CD14-positive monocyte (primary cell): ENCODE measurements around the gene CACNA1C. TPM values are rescaled to one million over a fixed set of nuclear protein-coding genes. Genes with fewer than 3 reads are reported as not detected.

Experiments
- DNase-seq, 3 donors: peaks; one replicate each; pipeline ENCODE4 v3.0.0-alpha.2; 2011 to 2022
- H2AFZ ChIP-seq: 2 replicates; pipeline ENCODE4 v1.6.0; 2012; ENCODE audit warnings: mild to moderate bottlenecking, low read depth, low read length, inconsistent platforms; ENCODE audit not compliant: insufficient read depth, poor library complexity, severe bottlenecking
- H3K27ac ChIP-seq, 2 donors: 1 replicate in 1 of 2; 2 replicates in 1 of 2; pipeline ENCODE4 v1.5.1; 2012 to 2013; ENCODE audit warnings: low read length in 2 of 2, control low read depth in 1 of 2, inconsistent platforms in 1 of 2, low read depth in 1 of 2, mild to moderate bottlenecking in 1 of 2
- H3K27me3 ChIP-seq, 2 donors: one replicate each; pipeline versions ENCODE4 v1.6.0 to v1.6.1; 2011 to 2013; ENCODE audit warnings: low read length in 2 of 2; ENCODE audit not compliant: control insufficient read depth in 2 of 2, insufficient read depth in 2 of 2
- H3K36me3 ChIP-seq, 2 donors: replicated peaks in 1 of 2; 1 replicate in 1 of 2; 2 replicates in 1 of 2; pipeline versions ENCODE4 v1.5.1 to v1.6.1; 2012 to 2013; ENCODE audit warnings: low read length in 2 of 2, control low read depth in 1 of 2, inconsistent platforms in 1 of 2, mild to moderate bottlenecking in 1 of 2; ENCODE audit not compliant: insufficient read depth in 2 of 2, control insufficient read depth in 1 of 2
- H3K4me1 ChIP-seq, 2 donors: 1 replicate in 1 of 2; 2 replicates in 1 of 2; pipeline versions ENCODE4 v1.5.1 to v1.6.1; 2012 to 2013; ENCODE audit warnings: low read length in 2 of 2, control low read depth in 1 of 2, inconsistent platforms in 1 of 2, mild to moderate bottlenecking in 1 of 2, moderate library complexity in 1 of 2; ENCODE audit not compliant: insufficient read depth in 2 of 2, control insufficient read depth in 1 of 2
- H3K4me2 ChIP-seq: replicated peaks from 2 replicates; pipeline ENCODE3; 2012; ENCODE audit warnings: low read length, moderate library complexity, mild to moderate bottlenecking; ENCODE audit not compliant: poor library complexity, severe bottlenecking; ENCODE audit errors: extremely low read depth
- H3K4me3 ChIP-seq, 3 experiments: fragments of 200-600 bp in 1 of 3; sonication (generic) in 1 of 3; replicated peaks in 1 of 3; 1 replicate in 2 of 3; 2 replicates in 1 of 3; pipeline ENCODE4 v1.5.1; 2011 to 2013; ENCODE audit warnings: low read length in 3 of 3, mild to moderate bottlenecking in 3 of 3, control low read depth in 2 of 3, low read depth in 2 of 3, inconsistent platforms in 1 of 3, moderate library complexity in 1 of 3
- H3K79me2 ChIP-seq: 2 replicates; pipeline ENCODE4 v1.6.0; 2012; ENCODE audit warnings: mild to moderate bottlenecking, control low read depth, inconsistent platforms, low read length, moderate library complexity; ENCODE audit not compliant: insufficient read depth
- H3K9ac ChIP-seq: 2 replicates; pipeline ENCODE4 v1.6.0; 2017; ENCODE audit warnings: low read length, mild to moderate bottlenecking; ENCODE audit not compliant: insufficient read depth, poor library complexity, severe bottlenecking
- H3K9me3 ChIP-seq, 2 donors: replicated peaks in 1 of 2; 1 replicate in 1 of 2; 2 replicates in 1 of 2; pipeline versions ENCODE4 v1.5.1 to v1.6.1; 2012 to 2013; ENCODE audit warnings: low read length in 2 of 2, control low read depth in 1 of 2; ENCODE audit not compliant: control insufficient read depth in 1 of 2, insufficient read depth in 1 of 2
- H4K20me1 ChIP-seq: 2 replicates; pipeline ENCODE4 v1.6.0; 2012; ENCODE audit warnings: mild to moderate bottlenecking, low read length, control low read depth, moderate library complexity; ENCODE audit not compliant: insufficient read depth
- H3K27ac Mint-ChIP-seq, 7 donors: one replicate each; pipeline ENCODE4 v1.8.0; 2020; ENCODE audit warnings: mild to moderate bottlenecking in 7 of 7, mixed read lengths in 7 of 7, moderate library complexity in 6 of 7, inconsistent platforms in 2 of 7
- H3K27me3 Mint-ChIP-seq, 3 donors: one replicate each; pipeline ENCODE4 v1.8.0; 2021 to 2022; ENCODE audit warnings: low read depth in 3 of 3, mild to moderate bottlenecking in 3 of 3, mixed read lengths in 3 of 3, moderate library complexity in 3 of 3, inconsistent platforms in 1 of 3
- H3K36me3 Mint-ChIP-seq, 2 donors: one replicate each; pipeline ENCODE4 v1.8.0; 2020; ENCODE audit warnings: mixed read lengths in 2 of 2, inconsistent platforms in 1 of 2, mild to moderate bottlenecking in 1 of 2
- H3K4me1 Mint-ChIP-seq: one replicate; pipeline ENCODE4 v1.8.0; 2020; ENCODE audit warnings: mild to moderate bottlenecking, mixed read lengths
- H3K4me3 Mint-ChIP-seq, 2 donors: one replicate each; pipeline ENCODE4 v1.8.0; 2020; ENCODE audit warnings: mild to moderate bottlenecking in 2 of 2, mixed read lengths in 2 of 2, moderate library complexity in 1 of 2
- H3K9me3 Mint-ChIP-seq, 7 donors: one replicate each; pipeline ENCODE4 v1.8.0; 2020 to 2022; ENCODE audit warnings: mixed read lengths in 7 of 7, mild to moderate bottlenecking in 6 of 7, moderate library complexity in 6 of 7, inconsistent platforms in 2 of 7
- CTCF ChIP-seq: fragments of 200-600 bp; IDR thresholded peaks from one replicate; pipeline ENCODE4 v1.8.0; 2022; ENCODE audit warnings: antibody characterized with exemption, mild to moderate bottlenecking
- WGBS: methylation state at CpG from one replicate; pipeline ENCODE4 v1.1.5; 2013; ENCODE audit warnings: missing lambda C conversion rate; ENCODE audit not compliant: insufficient coverage; 5-methylcytosine and 5-hydroxymethylcytosine counted together
- intact Hi-C, 2 donors: fragments of 100-400 bp; cut with micrococcal nuclease; formaldehyde crosslinking; loops; one replicate each; pipeline versions ENCODE4 v1.15.0 to v1.15.1; 2023
- polyA plus RNA-seq, 3 donors: library from polyadenylated mRNA; depleted of rRNA in 1 of 3; unstranded in 2 of 3; stranded (reverse) in 1 of 3; fragments of 300-500 nt in 2 of 3; fragments of >200 nt in 1 of 3; fragmentation: Illumina TruSeq in 2 of 3; gene quantifications; 1 replicate in 2 of 3; 2 replicates in 1 of 3; pipeline ENCODE4 v1.2.3, GENCODE V29; 2012 to 2021

The CACNA1C gene
- polyA plus RNA-seq, 3 donors = not detected

- intact Hi-C loops = no loop called here
- Mint-ChIP-seq H3K4me1 (peaks cover 24% of the 10 kb centered on the region), H3K36me3 (no peaks in the 10 kb centered on the region), H3K4me3 (peak within 1 kb of the TSS; percentile 98 to 99), H3K27me3 (peaks cover 0 to 3% (median 2%) of the 10 kb centered on the region in 3 donors), H3K9me3 (peaks cover 0 to 2% (median 0%) of the 10 kb centered on the region in 7 donors), H3K27ac (peak within 1 kb of the TSS; percentile 86 to 93 (median 91))
- no peaks in the 10 kb centered on the region for H3K27me3 ChIP-seq
- WGBS = under 1% methylated on average over 45 of the region's 55 CpGs
- peaks cover 13 to 18% of the 10 kb centered on the region in 2 donors for H3K4me1 ChIP-seq
- no peak for TF ChIP-seq CTCF
- peak within 1 kb of the TSS; percentile 79 to 97 (median 97) for H3K4me3 ChIP-seq
- H3K9me3 ChIP-seq = no peaks in the 10 kb centered on the region
- peaks cover 11% of the 10 kb centered on the region for H3K79me2 ChIP-seq
- H3K27ac ChIP-seq = peak within 1 kb of the TSS; percentile 66 to 89
- peak within 1 kb of the TSS; percentile 100 for H2AFZ ChIP-seq
- DNase-seq = peak; percentile 81 to 91 (median 88)
- no peaks in the 10 kb centered on the region for H4K20me1 ChIP-seq
- no peaks in the 10 kb centered on the region for H3K36me3 ChIP-seq
- peak within 1 kb of the TSS; percentile 96 for H3K4me2 ChIP-seq
- H3K9ac ChIP-seq = peak within 1 kb of the TSS; percentile 88
Measured at GRCh38 chr12:2004113-2004929, 48.5 kb upstream of the CACNA1C start, which contains the start of gene DCP1B. Gene DCP1B (minus strand): TSS chr12:2004457. CDS start chr12:2004431, 26 bp downstream.

- TF ChIP-seq CTCF = no peak
- peaks cover 5 to 10% of the 10 kb centered on the region in 2 donors for H3K4me1 ChIP-seq
- Mint-ChIP-seq H3K4me3 (no peak overlapping the region), H3K4me1 (peaks cover 10% of the 10 kb centered on the region), H3K36me3 (no peaks in the 10 kb centered on the region), H3K27ac (no peak overlapping the region), H3K9me3 (peaks cover 0 to 3% (median 0%) of the 10 kb centered on the region in 7 donors), H3K27me3 (peaks cover 0 to 11% (median 8%) of the 10 kb centered on the region in 3 donors)
- intact Hi-C loops = no loop called here
- H3K9me3 ChIP-seq = no peaks in the 10 kb centered on the region
- H3K27ac ChIP-seq = no peak overlapping the region
- H4K20me1 ChIP-seq = no peaks in the 10 kb centered on the region
- H3K36me3 ChIP-seq = no peaks in the 10 kb centered on the region
- no peak overlapping the region for H3K4me3 ChIP-seq
- H3K27me3 ChIP-seq = no peaks in the 10 kb centered on the region
- H2AFZ ChIP-seq = no peak overlapping the region
- H3K9ac ChIP-seq = no peak overlapping the region
- no CpG with 5 or more reads among the region's 5 CpGs for WGBS
- DNase-seq = no peak
- peaks cover under 1% of the 10 kb centered on the region for H3K79me2 ChIP-seq
- H3K4me2 ChIP-seq = no peak overlapping the region
Measured at GRCh38 chr12:2008677-2009076, 44.1 kb upstream of the CACNA1C start.
